NK-92 treated with Interleukin-12 subunit alpha and Interleukin-12 subunit beta, amount 100 ng/mL, for 24 hours (cell line): ENCODE measurements around the gene DHPS.
"Not testable (repeated sequence)": the region's sequence is repeated elsewhere in the genome, so short reads cannot be mapped to it uniquely, and the experiment has no call there.

ENCODE experiments used
- DNase-seq: peaks from one replicate; lab custom pipeline; 2025; lab: John Stamatoyannopoulos, UW

The DHPS gene

GRCh38 chr19:12646551-12646950 is 35.1 kb downstream of the DHPS start:
- no peak for DNase-seq

- not testable (repeated sequence) for DNase-seq
Measured at GRCh38 chr19:12643716-12644115, 38.0 kb downstream of the DHPS start.

GRCh38 chr19:12642506-12642905 is 39.2 kb downstream of the DHPS start:
- DNase-seq: no peak

GRCh38 chr19:12641456-12641855 is 40.2 kb downstream of the DHPS start:
- DNase-seq: no peak

GRCh38 chr19:12639901-12640613 is 41.6 kb downstream of the DHPS start:
- DNase-seq: no peak

GRCh38 chr19:12638611-12639182 is 43.0 kb downstream of the DHPS start:
- no peak for DNase-seq

- no peak for DNase-seq
Measured at GRCh38 chr19:12636631-12637030, 45.0 kb downstream of the DHPS start.

- DNase-seq: no peak
Measured at GRCh38 chr19:12629215-12629614, 52.5 kb downstream of the DHPS start.

- DNase-seq: no peak
Measured at GRCh38 chr19:12628040-12629022, 53.3 kb downstream of the DHPS start.

- DNase-seq: no peak
Measured at GRCh38 chr19:12626958-12627357, 54.7 kb downstream of the DHPS start.
